Ovary (tissue), 9 donors: ENCODE measurements around the gene PBRM1. TPM values are rescaled to one million over a fixed set of nuclear protein-coding genes. Genes with fewer than 3 reads are reported as not detected.

Experiments used
- DNase-seq, 5 donors: peaks; one replicate each; pipeline ENCODE4 v3.0.0-alpha.2; 2019 to 2020
- H3K27ac ChIP-seq, 2 donors: fragments of 200-600 bp; one replicate each; pipeline versions ENCODE4 v1.5.1 to v1.8.0; 2019 to 2022
- H3K27me3 ChIP-seq: fragments of 200-600 bp; one replicate; pipeline ENCODE4 v1.8.0; 2022
- H3K36me3 ChIP-seq: fragments of 200-600 bp; sonication (generic); one replicate; pipeline ENCODE4 v1.5.1; 2019
- H3K4me1 ChIP-seq: one replicate; pipeline ENCODE4 v1.8.1; 2013; ENCODE audit warnings: mild to moderate bottlenecking, moderate library complexity; ENCODE audit not compliant: insufficient read depth
- H3K4me3 ChIP-seq: fragments of 200-600 bp; sonication (generic); one replicate; pipeline ENCODE4 v1.5.1; 2017
- H3K9me3 ChIP-seq, 2 donors: fragments of 200-600 bp in 1 of 2; sonication (generic) in 1 of 2; one replicate each; pipeline versions ENCODE4 v1.5.1 to v1.8.1; 2013 to 2019; ENCODE audit warnings: mild to moderate bottlenecking in 1 of 2, moderate library complexity in 1 of 2
- CTCF ChIP-seq, 3 donors: fragments of 450-650 bp in 2 of 3; fragments of 200-600 bp in 1 of 3; IDR thresholded peaks; one replicate each; pipeline versions ENCODE4 v1.5.1 to v1.8.0; 2016 to 2022; ENCODE audit warnings: antibody characterized with exemption in 3 of 3, mild to moderate bottlenecking in 1 of 3
- EP300 ChIP-seq: sonication (generic); formaldehyde crosslinking; IDR thresholded peaks from one replicate; pipeline ENCODE4 v1.6.1; 2017; ENCODE audit warnings: antibody characterized with exemption
- POLR2A ChIP-seq: fragments of 450-650 bp; IDR thresholded peaks from one replicate; pipeline ENCODE4 v1.6.1; 2017; ENCODE audit warnings: antibody characterized with exemption, mild to moderate bottlenecking, moderate library complexity
- WGBS, 3 donors: extraction: QIAGEN DNeasy Blood & Tissue Kit in 1 of 3; methylation state at CpG; one replicate each; pipeline versions ENCODE4 v1.1.5 to v1.1.7; 2013 to 2017; 5-methylcytosine and 5-hydroxymethylcytosine counted together
- intact Hi-C, 4 donors: fragments of 100-400 bp; cut with DNase I; formaldehyde crosslinking; loops; one replicate each; pipeline versions ENCODE4 v1.11.0 to v1.15.1; 2022 to 2023
- polyA plus RNA-seq, 2 donors: library from polyadenylated mRNA; stranded (reverse); fragments of 200-250 nt in 1 of 2; fragments of 350-450 nt in 1 of 2; fragmentation: Illumina TruSeq in 1 of 2; extraction: RNeasy Lipid Tissue Mini Kit (QIAGEN cat#74804) in 1 of 2; gene quantifications; one replicate each; pipeline ENCODE4 v1.2.3, GENCODE V29; 2013 to 2014
- total RNA-seq, 7 donors: library from RNA; depleted of rRNA in 2 of 7; stranded (reverse); fragments of >200 nt in 2 of 7; fragmentation: NEBNext Ultra II Directional in 3 of 7; extraction: Animal tissue kit (Norgen Biotek cat#: 25700) in 3 of 7; gene quantifications; one replicate each; pipeline versions ENCODE4 v1.1.0 to v1.2.4, GENCODE V29; 2016 to 2023
- donor health status: DM: no; HTN: no; CAD: no; lungs with moderate emphysema.
- donor health status: DM: no; HTN: no; CAD: no.
- donor health status: Bipolar disorder and iron deficiency.
- donor health status: DM: yes; HTN: yes; CAD: no.
- donor health status: DM: no; HTN: no; CAD: no.
- donor health status: DM: yes; HTN: yes; CAD: no.

Gene PBRM1
- total and polyA plus RNA-seq, 9 donors = 19.8 to 95.7 (median 69.7) TPM

- intact Hi-C loops = loop anchor here in 2 of 4 donors (10.0 kb wide), 2 partner anchors 147 to 167 kb away; partner anchors contain the start of genes GLT8D1 (in 1 of the 2), GNL3 (in 1 of the 2), PBRM1 (in 1 of the 2) and SPCS1 (in 1 of the 2)
- peak overlapping the region in 1 of 2 donors; percentile 16 for H3K27ac ChIP-seq
- peak overlapping the region; percentile 60 for H3K4me3 ChIP-seq
- DNase-seq = no peak
- 62 to 69% (median 63%) methylated on average over 7 of the region's 7 CpGs for WGBS, 3 donors
- H3K4me1 ChIP-seq = peaks cover 22% of the 10 kb centered on the region
- no peaks in the 10 kb centered on the region for H3K36me3 ChIP-seq
- TF ChIP-seq EP300 = no peak
- no peak for TF ChIP-seq POLR2A
- TF ChIP-seq CTCF (IDR thresholded peaks at IDR 0.05) = no peak
- H3K9me3 ChIP-seq = no peaks in the 10 kb centered on the region
- no peaks in the 10 kb centered on the region for H3K27me3 ChIP-seq
These were observed 147.8 kb downstream of the PBRM1 start for GRCh38 chr3:52537726-52538421.

GRCh38 chr3:52537165-52537620 is 148.5 kb downstream of the PBRM1 start:
- Histone ChIP-seq H3K27me3 (no peaks in the 10 kb centered on the region), H3K27ac (peak overlapping the region in 1 of 2 donors; percentile 16), H3K9me3 (no peaks in the 10 kb centered on the region), H3K36me3 (no peaks in the 10 kb centered on the region), H3K4me3 (peak overlapping the region; percentile 60), H3K4me1 (peaks cover 25% of the 10 kb centered on the region)
- TF ChIP-seq POLR2A = no peak
- no peak for TF ChIP-seq CTCF (IDR thresholded peaks at IDR 0.05)
- no peak for TF ChIP-seq EP300
- intact Hi-C loops = loop anchor here in 2 of 4 donors (10.0 kb wide), 2 partner anchors 148 to 168 kb away; partner anchors contain the start of genes GLT8D1 (in 1 of the 2), GNL3 (in 1 of the 2), PBRM1 (in 1 of the 2) and SPCS1 (in 1 of the 2)
- DNase-seq = no peak
- 0 to 2% (median 1%) methylated on average over 6 of the region's 6 CpGs for WGBS, 3 donors

- no peaks in the 10 kb centered on the region for H3K9me3 ChIP-seq
- DNase-seq = peak; percentile 96 to 98 (median 97)
- no peaks in the 10 kb centered on the region for H3K36me3 ChIP-seq
- TF ChIP-seq POLR2A (peak; percentile 98), EP300 (no peak), CTCF (IDR thresholded peaks at IDR 0.05) (no peak)
- H3K4me3 ChIP-seq = peak within 1 kb of the TSS; percentile 60
- no peaks in the 10 kb centered on the region for H3K27me3 ChIP-seq
- WGBS, 3 donors = 1% methylated on average over 52 to 65 of the region's 65 CpGs
- peaks cover 25% of the 10 kb centered on the region for H3K4me1 ChIP-seq
- peak within 1 kb of the TSS in 1 of 2 donors; percentile 16 for H3K27ac ChIP-seq
- intact Hi-C loops = loop anchor here in 2 of 4 donors (10.0 kb wide), 2 partner anchors 148 to 168 kb away; partner anchors contain the start of genes GLT8D1 (in 1 of the 2), GNL3 (in 1 of the 2), PBRM1 (in 1 of the 2) and SPCS1 (in 1 of the 2)
These were observed 149.1 kb downstream of the PBRM1 start, which contains the start of gene UQCC5 for GRCh38 chr3:52536369-52537164. UQCC5 (plus strand) TSS chr3:52536605; CDS start chr3:52536756, 151 bp downstream.

GRCh38 chr3:52536112-52536368 is 149.7 kb downstream of the PBRM1 start:
- H3K27ac ChIP-seq = no peak overlapping the region
- no peaks in the 10 kb centered on the region for H3K27me3 ChIP-seq
- intact Hi-C loops = loop anchor here in 2 of 4 donors (10.0 kb wide), 2 partner anchors 149 to 169 kb away; partner anchors contain the start of genes GLT8D1 (in 1 of the 2), GNL3 (in 1 of the 2), PBRM1 (in 1 of the 2) and SPCS1 (in 1 of the 2)
- H3K36me3 ChIP-seq = no peaks in the 10 kb centered on the region
- WGBS, 3 donors = 10 to 12% (median 12%) methylated on average over 9 of the region's 9 CpGs
- TF ChIP-seq CTCF (IDR thresholded peaks at IDR 0.05) (no peak), POLR2A (no peak), EP300 (no peak)
- H3K4me1 ChIP-seq = peaks cover 25% of the 10 kb centered on the region
- H3K4me3 ChIP-seq = peak overlapping the region; percentile 24
- no peaks in the 10 kb centered on the region for H3K9me3 ChIP-seq
- no peak for DNase-seq
